HepG2 (cell line): Measurements from ENCODE around the gene TEX14.

Experiments
- EP300 ChIP-seq, 3 experiments: sonication (generic) in 1 of 3; formaldehyde crosslinking in 1 of 3; IDR thresholded peaks; 2 replicates each; pipeline versions ENCODE4 v1.5.1 to v1.6.1; 2011 to 2020; ENCODE audit warnings: low read depth in 2 of 3, low read length in 2 of 3, borderline replicate concordance in 1 of 3, improper control_type of control experiment in 1 of 3, mild to moderate bottlenecking in 1 of 3, missing genetic modification reagents in 1 of 3, moderate library complexity in 1 of 3
- FIP1L1 ChIP-seq: fragments of 200-400 bp; formaldehyde crosslinking; IDR thresholded peaks from 2 replicates; pipeline ENCODE4 v1.6.1; 2018; ENCODE audit warnings: low read depth, mild to moderate bottlenecking, low read length, moderate library complexity, borderline replicate concordance; ENCODE audit not compliant: insufficient read depth
- JUNB ChIP-seq: sonication (generic); formaldehyde crosslinking; IDR thresholded peaks from 2 replicates; pipeline ENCODE4 v1.8.0; 2022; ENCODE audit warnings: missing genetic modification reagents, mild to moderate bottlenecking, borderline replicate concordance
- MAFG ChIP-seq: sonication (generic); formaldehyde crosslinking; IDR thresholded peaks from 2 replicates; pipeline ENCODE4 v1.5.1; 2020; ENCODE audit warnings: mild to moderate bottlenecking, missing genetic modification reagents
- MAFK ChIP-seq, 2 experiments: IDR thresholded peaks in 1 of 2; conservative IDR thresholded peaks in 1 of 2; 2 replicates each; pipeline ENCODE4 v1.6.1; 2011; ENCODE audit warnings: improper control_type of control experiment in 2 of 2, low read length in 2 of 2
- TARDBP ChIP-seq: sonication (generic); formaldehyde crosslinking; IDR thresholded peaks from 2 replicates; pipeline ENCODE4 v1.8.0; 2022; ENCODE audit warnings: mild to moderate bottlenecking, missing genetic modification reagents
- XRCC5 ChIP-seq: fragments of 200-400 bp; formaldehyde crosslinking; optimal IDR thresholded peaks from 2 replicates; pipeline ENCODE3; 2017; ENCODE audit warnings: mild to moderate bottlenecking, low read length
- ZBTB2 ChIP-seq: sonication (generic); formaldehyde crosslinking; IDR thresholded peaks from 2 replicates; pipeline ENCODE4 v1.8.0; 2022; ENCODE audit warnings: low read depth, missing genetic modification reagents
- ZFP62 ChIP-seq: sonication (generic); formaldehyde crosslinking; IDR thresholded peaks from 2 replicates; pipeline ENCODE4 v1.4.0; 2020; ENCODE audit warnings: missing genetic modification reagents
- ZNF569 ChIP-seq: sonication (generic); formaldehyde crosslinking; IDR thresholded peaks from 2 replicates; pipeline ENCODE4 v1.5.0; 2020; ENCODE audit warnings: mild to moderate bottlenecking, missing genetic modification reagents, moderate library complexity, borderline replicate concordance
- ZSCAN21 ChIP-seq: sonication (generic); formaldehyde crosslinking; IDR thresholded peaks from 2 replicates; pipeline ENCODE4 v1.8.0; 2022; ENCODE audit warnings: mild to moderate bottlenecking, missing genetic modification reagents, moderate library complexity, borderline replicate concordance

GRCh38 chr17:58539698-58540097 lies 152.1 kb downstream of the TEX14 start:
- no peak for TF ChIP-seq MAFK (conservative IDR thresholded peaks at IDR 0.05 in 1 of 2, IDR thresholded peaks at IDR 0.05 in 1 of 2; ENCODE audit: low read length in 2 of 2)
- no peak for TF ChIP-seq ZFP62 (CRISPR knock-in tag)
- TF ChIP-seq TARDBP, result no peak
- TF ChIP-seq MAFG (CRISPR knock-in tag), result no peak
- TF ChIP-seq EP300 (IDR thresholded peaks at IDR 0.05; ENCODE audit: low read depth in 2 of 2, low read length in 2 of 2), result no peak
- no peak for TF ChIP-seq EP300 (CRISPR knock-in tag; IDR thresholded peaks at IDR 0.05; ENCODE audit: borderline replicate concordance)
- no peak for TF ChIP-seq ZNF569
- TF ChIP-seq FIP1L1, result no peak
- TF ChIP-seq JUNB, result no peak
- TF ChIP-seq ZSCAN21, result no peak
- no peak for TF ChIP-seq ZBTB2 (CRISPR knock-in tag)
- no peak for TF ChIP-seq XRCC5
